ENCODE results near the gene TIA1.
A peak's percentile ranks its signal among the peaks of the same experiment; 100 is the strongest.
"Not testable (repeated sequence)": the region's sequence is repeated elsewhere in the genome, so short reads cannot be mapped to it uniquely, and the experiment has no call there.

TIA1 gene

GRCh38 chr2:70248181-70248847 lies at the start of gene TIA1:
TSS of gene TIA1 (minus strand) at chr2:70248628. CDS start at chr2:70248430, 198 bp downstream.
- peak; percentile 99 for DNase-seq (ENCODE audit: low spot score)

GRCh38 chr2:70297828-70298227 lies 49.4 kb upstream of the TIA1 start:
- DNase-seq (ENCODE audit: low spot score) = not testable (repeated sequence)

GRCh38 chr2:70283500-70284191 lies 35.2 kb upstream of the TIA1 start:
- DNase-seq (ENCODE audit: low spot score) = no peak

- no peak for DNase-seq (ENCODE audit: low spot score)
Observed at GRCh38 chr2:70282439-70282838, 34.0 kb upstream of the TIA1 start.

GRCh38 chr2:70280242-70280798 lies 31.9 kb upstream of the TIA1 start:
- no peak for DNase-seq (ENCODE audit: low spot score)

GRCh38 chr2:70270323-70270722 lies 21.9 kb upstream of the TIA1 start:
- DNase-seq (ENCODE audit: low spot score) = no peak

GRCh38 chr2:70269422-70270302 lies 21.2 kb upstream of the TIA1 start:
- DNase-seq (ENCODE audit: low spot score) = not testable (repeated sequence)

GRCh38 chr2:70266925-70267324 lies 18.5 kb upstream of the TIA1 start:
- not testable (repeated sequence) for DNase-seq (ENCODE audit: low spot score)

GRCh38 chr2:70261501-70261900 lies 13.1 kb upstream of the TIA1 start:
- no peak for DNase-seq (ENCODE audit: low spot score)

- DNase-seq (ENCODE audit: low spot score) = peak; percentile 41
Observed at GRCh38 chr2:70258532-70258875, 10.1 kb upstream of the TIA1 start.

GRCh38 chr2:70255637-70256314 lies 7.3 kb upstream of the TIA1 start:
- no peak for DNase-seq (ENCODE audit: low spot score)

- DNase-seq (ENCODE audit: low spot score) = no peak
Observed at GRCh38 chr2:70250434-70250833, 2.0 kb upstream of the TIA1 start.

GRCh38 chr2:70247364-70248180 lies 856 bp downstream of the TIA1 start:
- DNase-seq (ENCODE audit: low spot score) = no peak

GRCh38 chr2:70243806-70244584 lies 4.4 kb downstream of the TIA1 start:
- DNase-seq (ENCODE audit: low spot score) = no peak

- DNase-seq (ENCODE audit: low spot score) = no peak
Observed at GRCh38 chr2:70242552-70242951, 5.9 kb downstream of the TIA1 start.

GRCh38 chr2:70241340-70241739 lies 7.1 kb downstream of the TIA1 start:
- DNase-seq (ENCODE audit: low spot score) = no peak

- DNase-seq (ENCODE audit: low spot score) = no peak
Observed at GRCh38 chr2:70240599-70240998, 7.8 kb downstream of the TIA1 start.

GRCh38 chr2:70233926-70234325 lies 14.5 kb downstream of the TIA1 start:
- DNase-seq (ENCODE audit: low spot score) = no peak

GRCh38 chr2:70226781-70227180 lies 21.6 kb downstream of the TIA1 start:
- no peak for DNase-seq (ENCODE audit: low spot score)

GRCh38 chr2:70223305-70223704 lies 25.1 kb downstream of the TIA1 start:
- not testable (repeated sequence) for DNase-seq (ENCODE audit: low spot score)

Data from AG08395 (cell line).